ENCODE data around the gene ZNF592.

- no peak for TF ChIP-seq GABPB1 (CRISPR knock-in tag; IDR thresholded peaks at IDR 0.05)
- TF ChIP-seq ZNF574 (CRISPR knock-in tag; IDR thresholded peaks at IDR 0.05), result no peak
- no peak for TF ChIP-seq POLR2A (IDR thresholded peaks at IDR 0.05; ENCODE audit: insufficient read depth in 1 of 2, low read depth in 2 of 2, low read length in 2 of 2)
- TF ChIP-seq HNRNPL (IDR thresholded peaks at IDR 0.05; ENCODE audit: low read depth, low read length), result no peak
- TF ChIP-seq ZBTB2 (CRISPR knock-in tag; IDR thresholded peaks at IDR 0.05; ENCODE audit: low read depth), result no peak
- TF ChIP-seq YY1 (IDR thresholded peaks at IDR 0.05; ENCODE audit: insufficient read depth, insufficient replicate concordance, low read depth, low read length), result no peak
- no peak for TF ChIP-seq ZNF263 (CRISPR knock-in tag; IDR thresholded peaks at IDR 0.05)
- TF ChIP-seq CREB1 (IDR thresholded peaks at IDR 0.05), result no peak
- TF ChIP-seq CREB1 (CRISPR knock-in tag; IDR thresholded peaks at IDR 0.05), result no peak
- TF ChIP-seq MIER2 (CRISPR knock-in tag; IDR thresholded peaks at IDR 0.05), result no peak
- no peak for TF ChIP-seq ARNT2 (CRISPR knock-in tag; IDR thresholded peaks at IDR 0.05; ENCODE audit: low read depth)
- TF ChIP-seq GMEB2 (CRISPR knock-in tag; IDR thresholded peaks at IDR 0.05; ENCODE audit: low read depth), result no peak
- TF ChIP-seq ZKSCAN8 (CRISPR knock-in tag; IDR thresholded peaks at IDR 0.05; ENCODE audit: borderline replicate concordance), result no peak
Observed at GRCh38 chr15:84740691-84741090, 7.7 kb upstream of the ZNF592 start.
